Astrocyte (in vitro differentiated cells and primary cell): Measurements from ENCODE around the gene KMT2C.

Experiments used
- EZH2 ChIP-seq: IDR thresholded peaks from 2 replicates; pipeline ENCODE4 v1.6.1; 2012; ENCODE audit warnings: mild to moderate bottlenecking, low read length, inconsistent platforms; ENCODE audit not compliant: insufficient read depth
- TF ChIP-seq, protein P1 (sequence below): IDR thresholded peaks from 2 replicates; pipeline ENCODE4 v1.5.1; 2011; ENCODE audit warnings: low read depth, mild to moderate bottlenecking, inconsistent platforms, low read length, moderate library complexity; ENCODE audit not compliant: insufficient read depth

DNA sequence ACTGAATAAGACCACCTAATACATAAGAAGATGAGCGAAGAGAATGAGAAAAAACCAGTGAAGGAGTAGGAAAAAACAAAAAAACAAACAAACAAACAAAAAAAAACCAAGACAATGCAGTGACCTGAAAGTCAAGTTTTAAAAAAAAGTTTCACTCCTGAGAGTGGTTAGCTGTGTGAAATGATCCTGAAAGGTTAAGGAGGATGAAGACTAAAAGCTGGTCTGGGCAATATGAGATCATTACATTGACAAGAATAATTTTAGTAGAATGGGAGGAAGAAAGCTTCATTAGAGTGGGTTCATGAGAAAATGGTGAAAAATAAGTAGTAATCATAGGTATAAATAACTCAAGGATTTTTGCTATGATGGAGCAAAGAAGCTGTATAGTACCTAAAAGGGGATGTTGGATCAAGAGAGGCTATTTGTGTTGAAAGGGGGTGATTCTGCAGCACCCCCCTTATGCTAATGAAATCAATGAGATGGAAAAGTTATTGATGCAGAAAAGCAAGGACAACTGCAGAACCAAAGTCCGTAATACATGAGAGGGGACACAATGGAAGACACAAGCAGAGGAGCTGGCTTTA is 80.2 kb downstream of the KMT2C start:
- TF ChIP-seq, protein P1, sequence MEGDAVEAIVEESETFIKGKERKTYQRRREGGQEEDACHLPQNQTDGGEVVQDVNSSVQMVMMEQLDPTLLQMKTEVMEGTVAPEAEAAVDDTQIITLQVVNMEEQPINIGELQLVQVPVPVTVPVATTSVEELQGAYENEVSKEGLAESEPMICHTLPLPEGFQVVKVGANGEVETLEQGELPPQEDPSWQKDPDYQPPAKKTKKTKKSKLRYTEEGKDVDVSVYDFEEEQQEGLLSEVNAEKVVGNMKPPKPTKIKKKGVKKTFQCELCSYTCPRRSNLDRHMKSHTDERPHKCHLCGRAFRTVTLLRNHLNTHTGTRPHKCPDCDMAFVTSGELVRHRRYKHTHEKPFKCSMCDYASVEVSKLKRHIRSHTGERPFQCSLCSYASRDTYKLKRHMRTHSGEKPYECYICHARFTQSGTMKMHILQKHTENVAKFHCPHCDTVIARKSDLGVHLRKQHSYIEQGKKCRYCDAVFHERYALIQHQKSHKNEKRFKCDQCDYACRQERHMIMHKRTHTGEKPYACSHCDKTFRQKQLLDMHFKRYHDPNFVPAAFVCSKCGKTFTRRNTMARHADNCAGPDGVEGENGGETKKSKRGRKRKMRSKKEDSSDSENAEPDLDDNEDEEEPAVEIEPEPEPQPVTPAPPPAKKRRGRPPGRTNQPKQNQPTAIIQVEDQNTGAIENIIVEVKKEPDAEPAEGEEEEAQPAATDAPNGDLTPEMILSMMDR = no peak
- no peak for TF ChIP-seq EZH2
